Fibroblast of lung (primary cell): ENCODE data around the gene ZBTB2. TPM values are rescaled to one million over a fixed set of nuclear protein-coding genes. Genes with fewer than 3 reads are reported as not detected.

Source experiments
- DNase-seq, 2 donors: peaks; one replicate each; pipeline versions ENCODE4 v3.0.0 to v3.0.0-alpha.2; 2010; ENCODE audit warnings: low read depth in 2 of 2
- H2AFZ ChIP-seq: 2 replicates; pipeline ENCODE4 v1.5.1; 2012; ENCODE audit warnings: low read length, control low read depth, inconsistent platforms
- H3K27ac ChIP-seq: 2 replicates; pipeline ENCODE4 v1.5.1; 2011; ENCODE audit warnings: low read length, control low read depth; ENCODE audit not compliant: insufficient read depth
- H3K27me3 ChIP-seq: 2 replicates; pipeline ENCODE4 v1.5.1; 2011; ENCODE audit warnings: mild to moderate bottlenecking, low read length; ENCODE audit not compliant: control insufficient read depth, insufficient read depth
- H3K36me3 ChIP-seq: 2 replicates; pipeline ENCODE4 v1.5.1; 2011; ENCODE audit warnings: low read length; ENCODE audit not compliant: control insufficient read depth, insufficient read depth
- H3K4me1 ChIP-seq: 2 replicates; pipeline ENCODE4 v1.5.1; 2011; ENCODE audit warnings: low read length; ENCODE audit not compliant: control insufficient read depth, insufficient read depth; ENCODE audit errors: extremely low read depth
- H3K4me2 ChIP-seq: 2 replicates; pipeline ENCODE4 v1.5.1; 2011; ENCODE audit warnings: low read length, control low read depth; ENCODE audit not compliant: insufficient read depth; ENCODE audit errors: extremely low read depth
- H3K4me3 ChIP-seq, 4 experiments: fragments of 200-600 bp in 1 of 4; sonication (generic) in 1 of 4; replicated peaks in 1 of 4; 2 replicates each; pipeline ENCODE4 v1.5.1; 2011 to 2016; ENCODE audit warnings: low read length in 4 of 4, low read depth in 3 of 4, mild to moderate bottlenecking in 3 of 4, control low read depth in 2 of 4, inconsistent platforms in 1 of 4, mixed read lengths in 1 of 4; ENCODE audit not compliant: insufficient read depth in 1 of 4; ENCODE audit errors: control extremely low read depth in 1 of 4
- H3K79me2 ChIP-seq: 2 replicates; pipeline ENCODE4 v1.5.1; 2012; ENCODE audit warnings: mild to moderate bottlenecking, low read length, inconsistent platforms; ENCODE audit not compliant: control insufficient read depth, insufficient read depth
- H3K9ac ChIP-seq: 2 replicates; pipeline ENCODE4 v1.5.1; 2011; ENCODE audit warnings: mild to moderate bottlenecking, low read length, control low read depth; ENCODE audit not compliant: insufficient read depth
- H3K9me3 ChIP-seq: 2 replicates; pipeline ENCODE4 v1.5.1; 2012; ENCODE audit warnings: low read depth, low read length; ENCODE audit not compliant: control insufficient read depth, insufficient read depth
- H4K20me1 ChIP-seq: 2 replicates; pipeline ENCODE4 v1.5.1; 2011; ENCODE audit warnings: low read length; ENCODE audit not compliant: control insufficient read depth, insufficient read depth; ENCODE audit errors: extremely low read depth
- CTCF ChIP-seq, 2 donors: IDR thresholded peaks in 1 of 2; conservative IDR thresholded peaks in 1 of 2; 1 replicate in 1 of 2; 2 replicates in 1 of 2; pipeline ENCODE4 v1.5.1; 2011 to 2012; ENCODE audit warnings: low read length in 2 of 2, control low read depth in 1 of 2, inconsistent platforms in 1 of 2, low read depth in 1 of 2, mild to moderate bottlenecking in 1 of 2
- EZH2 ChIP-seq: IDR thresholded peaks from 2 replicates; pipeline ENCODE4 v1.5.1; 2012; ENCODE audit warnings: low read length, control low read depth, mild to moderate bottlenecking; ENCODE audit errors: missing control alignments
- polyA plus RNA-seq, 2 donors: library from polyadenylated mRNA; depleted of rRNA in 1 of 2; stranded (reverse) in 1 of 2; unstranded in 1 of 2; fragments of >200 nt; gene quantifications; 2 replicates each; pipeline ENCODE4 v1.2.1, GENCODE V29; 2011 to 2012; ENCODE audit warnings: missing spikeins in 1 of 2
- total RNA-seq: library from RNA; depleted of rRNA; stranded (reverse); fragments of >200 nt; gene quantifications from 2 replicates; pipeline ENCODE4 v1.2.1, GENCODE V29; 2014

Gene ZBTB2
- total and polyA plus RNA-seq, 2 donors (not counting 1 experiment from before 2014, with no cell fraction given): 12.2 to 20.1 TPM

GRCh38 chr6:151422981-151423380 lies 31.6 kb upstream of the ZBTB2 start:
- Histone ChIP-seq H3K9me3 (no peaks in the 10 kb centered on the region), H3K4me1 (no peaks in the 10 kb centered on the region), H3K27ac (no peak overlapping the region), H3K27me3 (no peaks in the 10 kb centered on the region), H2AFZ (no peak overlapping the region), H3K9ac (no peak overlapping the region), H3K4me3 (no peak overlapping the region), H3K36me3 (no peaks in the 10 kb centered on the region), H3K79me2 (no peaks in the 10 kb centered on the region), H3K4me2 (no peak overlapping the region), H4K20me1 (no peaks in the 10 kb centered on the region)
- TF ChIP-seq CTCF (conservative IDR thresholded peaks at IDR 0.05 in 1 of 2, IDR thresholded peaks at IDR 0.05 in 1 of 2; ENCODE audit: low read depth in 1 of 2, low read length in 2 of 2) (no peak), EZH2 (no peak)
- no peak for DNase-seq

GRCh38 chr6:151417477-151417876 lies 26.1 kb upstream of the ZBTB2 start:
- Histone ChIP-seq H3K4me1 (no peaks in the 10 kb centered on the region), H3K9me3 (no peaks in the 10 kb centered on the region), H3K27me3 (no peaks in the 10 kb centered on the region), H3K27ac (no peak overlapping the region), H4K20me1 (no peaks in the 10 kb centered on the region), H3K4me2 (no peak overlapping the region), H2AFZ (no peak overlapping the region), H3K79me2 (no peaks in the 10 kb centered on the region), H3K9ac (no peak overlapping the region), H3K4me3 (no peak overlapping the region), H3K36me3 (peaks cover 5% of the 10 kb centered on the region)
- DNase-seq: no peak
- TF ChIP-seq CTCF (conservative IDR thresholded peaks at IDR 0.05 in 1 of 2, IDR thresholded peaks at IDR 0.05 in 1 of 2; ENCODE audit: low read depth in 1 of 2, low read length in 2 of 2): no peak
- no peak for TF ChIP-seq EZH2

GRCh38 chr6:151414641-151415260 lies 23.4 kb upstream of the ZBTB2 start:
- Histone ChIP-seq H3K79me2 (no peaks in the 10 kb centered on the region), H3K4me2 (no peak overlapping the region), H3K27me3 (no peaks in the 10 kb centered on the region), H3K27ac (no peak overlapping the region), H3K4me3 (no peak overlapping the region), H3K36me3 (peaks cover 7% of the 10 kb centered on the region), H4K20me1 (no peaks in the 10 kb centered on the region), H2AFZ (no peak overlapping the region), H3K9ac (no peak overlapping the region), H3K9me3 (no peaks in the 10 kb centered on the region), H3K4me1 (no peaks in the 10 kb centered on the region)
- TF ChIP-seq CTCF (conservative IDR thresholded peaks at IDR 0.05 in 1 of 2, IDR thresholded peaks at IDR 0.05 in 1 of 2; ENCODE audit: low read depth in 1 of 2, low read length in 2 of 2) (no peak), EZH2 (no peak)
- no peak for DNase-seq
